Measurements from ENCODE around the gene TBC1D22A. TPM values are rescaled to one million over a fixed set of nuclear protein-coding genes. Genes with fewer than 3 reads are reported as not detected.

The TBC1D22A gene
- total and polyA plus RNA-seq, 4 experiments from 2014 or later: 20.6 to 49.2 (median 36.7) TPM

- Mint-ChIP-seq H3K27ac (peak overlapping the region in 2 of 7 donors; percentile 28 to 84), H3K27me3 (no peaks in the 10 kb centered on the region), H3K4me1 (peaks cover 25 to 45% (median 36%) of the 10 kb centered on the region in 4 donors), H3K36me3 (peaks cover 16 to 25% of the 10 kb centered on the region in 2 donors), H3K9me3 (no peaks in the 10 kb centered on the region), H3K4me3 (peak overlapping the region in 4 of 8 donors; percentile 11 to 51 (median 35))
- Histone ChIP-seq H3K4me3 (ENCODE audit: low read length in 2 of 2) (no peak overlapping the region), H3K4me1 (ENCODE audit: insufficient read depth, low read length) (peaks cover 14% of the 10 kb centered on the region), H3K27me3 (ENCODE audit: insufficient read depth, low read length) (no peaks in the 10 kb centered on the region), H3K9me3 (ENCODE audit: control insufficient read depth in 1 of 2, low read length in 2 of 2) (no peaks in the 10 kb centered on the region), H3K27ac (ENCODE audit: low read depth, low read length) (no peak overlapping the region), H3K36me3 (ENCODE audit: insufficient read depth, low read length) (peaks cover 12% of the 10 kb centered on the region)
- intact Hi-C loops (cut with micrococcal nuclease): no loop called here
- CTCF ChIA-PET (ENCODE audit: partially characterized antibody): no interaction called here
- POLR2A ChIA-PET (ENCODE audit: partially characterized antibody): no interaction called here
- no peak for DNase-seq
These were observed 208.1 kb downstream of the TBC1D22A start for GRCh38 chr22:46970411-46971098.

GRCh38 chr22:46971099-46971763, 208.8 kb downstream of the TBC1D22A start:
- Mint-ChIP-seq H3K4me1 (peaks cover 22 to 40% (median 33%) of the 10 kb centered on the region in 4 donors), H3K27ac (no peak overlapping the region), H3K4me3 (no peak overlapping the region), H3K36me3 (peaks cover 20 to 29% of the 10 kb centered on the region in 2 donors), H3K27me3 (no peaks in the 10 kb centered on the region), H3K9me3 (no peaks in the 10 kb centered on the region)
- no peaks in the 10 kb centered on the region for H3K27me3 ChIP-seq (ENCODE audit: insufficient read depth, low read length)
- intact Hi-C loops (cut with micrococcal nuclease): no loop called here
- peaks cover 14% of the 10 kb centered on the region for H3K4me1 ChIP-seq (ENCODE audit: insufficient read depth, low read length)
- no peak overlapping the region for H3K27ac ChIP-seq (ENCODE audit: low read depth, low read length)
- peaks cover 15% of the 10 kb centered on the region for H3K36me3 ChIP-seq (ENCODE audit: insufficient read depth, low read length)
- ChIA-PET POLR2A (ENCODE audit: partially characterized antibody) (no interaction called here), CTCF (ENCODE audit: partially characterized antibody) (no interaction called here)
- no peak for DNase-seq
- H3K9me3 ChIP-seq (ENCODE audit: control insufficient read depth in 1 of 2, low read length in 2 of 2): no peaks in the 10 kb centered on the region
- H3K4me3 ChIP-seq (ENCODE audit: low read length in 2 of 2): no peak overlapping the region

- Histone ChIP-seq H3K36me3 (ENCODE audit: insufficient read depth, low read length) (peaks cover 17% of the 10 kb centered on the region), H3K4me3 (ENCODE audit: low read length in 2 of 2) (no peak overlapping the region), H3K9me3 (ENCODE audit: control insufficient read depth in 1 of 2, low read length in 2 of 2) (no peaks in the 10 kb centered on the region), H3K4me1 (ENCODE audit: insufficient read depth, low read length) (peaks cover 14% of the 10 kb centered on the region), H3K27me3 (ENCODE audit: insufficient read depth, low read length) (no peaks in the 10 kb centered on the region), H3K27ac (ENCODE audit: low read depth, low read length) (no peak overlapping the region)
- POLR2A ChIA-PET (ENCODE audit: partially characterized antibody): no interaction called here
- CTCF ChIA-PET (ENCODE audit: partially characterized antibody): no interaction called here
- DNase-seq: no peak
- Mint-ChIP-seq H3K9me3 (no peaks in the 10 kb centered on the region), H3K4me3 (no peak overlapping the region), H3K27me3 (no peaks in the 10 kb centered on the region), H3K4me1 (peaks cover 20 to 35% (median 29%) of the 10 kb centered on the region in 4 donors), H3K27ac (no peak overlapping the region), H3K36me3 (peaks cover 23 to 31% of the 10 kb centered on the region in 2 donors)
- intact Hi-C loops (cut with micrococcal nuclease): no loop called here
These were observed 209.3 kb downstream of the TBC1D22A start for GRCh38 chr22:46971764-46972125.

GRCh38 chr22:46972256-46972655, 209.8 kb downstream of the TBC1D22A start:
- H3K9me3 Mint-ChIP-seq: no peaks in the 10 kb centered on the region
- intact Hi-C loops (cut with micrococcal nuclease): no loop called here
- H3K27ac ChIP-seq (ENCODE audit: low read depth, low read length): no peak overlapping the region
- DNase-seq: no peak
- peaks cover 28 to 34% of the 10 kb centered on the region in 2 donors for H3K36me3 Mint-ChIP-seq
- H3K4me1 ChIP-seq (ENCODE audit: insufficient read depth, low read length): peaks cover 14% of the 10 kb centered on the region
- peaks cover 17% of the 10 kb centered on the region for H3K36me3 ChIP-seq (ENCODE audit: insufficient read depth, low read length)
- H3K4me1 Mint-ChIP-seq: peaks cover 18 to 30% (median 27%) of the 10 kb centered on the region in 4 donors
- H3K27ac Mint-ChIP-seq: peak overlapping the region in 1 of 7 donors; percentile 22
- no peaks in the 10 kb centered on the region for H3K9me3 ChIP-seq (ENCODE audit: control insufficient read depth in 1 of 2, low read length in 2 of 2)
- no peaks in the 10 kb centered on the region for H3K27me3 ChIP-seq (ENCODE audit: insufficient read depth, low read length)
- H3K4me3 ChIP-seq (ENCODE audit: low read length in 2 of 2): no peak overlapping the region
- CTCF ChIA-PET (ENCODE audit: partially characterized antibody): no interaction called here
- H3K27me3 Mint-ChIP-seq: no peaks in the 10 kb centered on the region
- no peak overlapping the region for H3K4me3 Mint-ChIP-seq
- POLR2A ChIA-PET (ENCODE audit: partially characterized antibody): no interaction called here

- Histone ChIP-seq H3K9me3 (ENCODE audit: control insufficient read depth in 1 of 2, low read length in 2 of 2) (no peaks in the 10 kb centered on the region), H3K27me3 (ENCODE audit: insufficient read depth, low read length) (no peaks in the 10 kb centered on the region), H3K4me3 (ENCODE audit: low read length in 2 of 2) (no peak overlapping the region), H3K36me3 (ENCODE audit: insufficient read depth, low read length) (peaks cover 17% of the 10 kb centered on the region), H3K27ac (ENCODE audit: low read depth, low read length) (no peak overlapping the region), H3K4me1 (ENCODE audit: insufficient read depth, low read length) (peaks cover 14% of the 10 kb centered on the region)
- ChIA-PET POLR2A (ENCODE audit: partially characterized antibody) (no interaction called here), CTCF (ENCODE audit: partially characterized antibody) (no interaction called here)
- Mint-ChIP-seq H3K27ac (no peak overlapping the region), H3K9me3 (no peaks in the 10 kb centered on the region), H3K27me3 (no peaks in the 10 kb centered on the region), H3K36me3 (peaks cover 35% of the 10 kb centered on the region in 2 donors), H3K4me3 (no peak overlapping the region), H3K4me1 (peaks cover 18 to 21% (median 21%) of the 10 kb centered on the region in 4 donors)
- no peak for DNase-seq
- intact Hi-C loops (cut with micrococcal nuclease): no loop called here
These were observed 210.7 kb downstream of the TBC1D22A start for GRCh38 chr22:46972901-46973831.

GRCh38 chr22:46974077-46974476, 211.6 kb downstream of the TBC1D22A start:
- Mint-ChIP-seq H3K4me3 (no peak overlapping the region), H3K9me3 (no peaks in the 10 kb centered on the region), H3K36me3 (peaks cover 41 to 44% of the 10 kb centered on the region in 2 donors), H3K27me3 (no peaks in the 10 kb centered on the region), H3K27ac (no peak overlapping the region), H3K4me1 (peaks cover 12 to 17% (median 15%) of the 10 kb centered on the region in 4 donors)
- H3K9me3 ChIP-seq (ENCODE audit: control insufficient read depth in 1 of 2, low read length in 2 of 2): no peaks in the 10 kb centered on the region
- H3K27me3 ChIP-seq (ENCODE audit: insufficient read depth, low read length): no peaks in the 10 kb centered on the region
- H3K36me3 ChIP-seq (ENCODE audit: insufficient read depth, low read length): peaks cover 17% of the 10 kb centered on the region
- no peak overlapping the region for H3K4me3 ChIP-seq (ENCODE audit: low read length in 2 of 2)
- no peak overlapping the region for H3K27ac ChIP-seq (ENCODE audit: low read depth, low read length)
- CTCF ChIA-PET (ENCODE audit: partially characterized antibody): no interaction called here
- POLR2A ChIA-PET (ENCODE audit: partially characterized antibody): no interaction called here
- DNase-seq: no peak
- intact Hi-C loops (cut with micrococcal nuclease): no loop called here
- H3K4me1 ChIP-seq (ENCODE audit: insufficient read depth, low read length): peaks cover 9% of the 10 kb centered on the region

Measured in CD4-positive, alpha-beta memory T cell (primary cell).